ENCODE measurements around the gene OR4L1. TPM values are rescaled to one million over a fixed set of nuclear protein-coding genes. Genes with fewer than 3 reads are reported as not detected.
A peak's percentile ranks its signal among the peaks of the same experiment; 100 is the strongest.

Gene OR4L1
- total and polyA plus RNA-seq, 2 of the 13 experiments (the other 11 are each of a cell fraction or from before 2014, with no cell fraction given) = not detected

GRCh38 chr14:20110438-20110837 lies 50.6 kb downstream of the OR4L1 start, which contains the start of gene OR4K17:
Gene OR4K17 (plus strand): TSS chr14:20110739. CDS start chr14:20117500, 6,761 bp downstream.
- TF ChIP-seq ZNF350 (CRISPR knock-in tag; IDR thresholded peaks at IDR 0.05; ENCODE audit: borderline replicate concordance, low read depth) (no peak), FOXA3 (CRISPR knock-in tag; IDR thresholded peaks at IDR 0.05) (no peak), DRAP1 (CRISPR knock-in tag; IDR thresholded peaks at IDR 0.05) (no peak), CEBPB (IDR thresholded peaks at IDR 0.05; ENCODE audit: borderline replicate concordance, low read depth, low read length) (peak; percentile 64; the same call in 1 of the 2 replicates), NFIC (IDR thresholded peaks at IDR 0.05; ENCODE audit: low read length) (no peak), ZSCAN12 (CRISPR knock-in tag; IDR thresholded peaks at IDR 0.05) (no peak), CHD4 (IDR thresholded peaks at IDR 0.05; ENCODE audit: borderline replicate concordance, low read length) (no peak)
- WGBS (ENCODE audit: low lambda C conversion rate) = 22% methylated on average over 3 of the region's 3 CpGs
- no peak for DNase-seq (ENCODE audit: low spot score)
- in situ Hi-C loops (cut with HindIII; ENCODE audit: extremely low pct_ligation_motif_present, low pct_unique_long_range_greater_than_20kb) (no loop called here), intact Hi-C loops (cut with micrococcal nuclease; ENCODE audit: unreplicated experiment) (no loop called here)
- no peaks in the 10 kb centered on the region for H4K20me1 ChIP-seq (ENCODE audit: insufficient read depth, low read length)
- H3K27me3 ChIP-seq (ENCODE audit: control insufficient read depth in 1 of 2, insufficient read depth in 2 of 2, low read length in 2 of 2) = no peaks in the 10 kb centered on the region
- BruUV-seq (replicated peaks) = no TSS peak
- no peaks in the 10 kb centered on the region for H3K4me1 ChIP-seq (ENCODE audit: insufficient read depth, low read length)
- no peak within 1 kb of the TSS for H3K9ac ChIP-seq (ENCODE audit: insufficient read depth, low read depth, low read length)
- no peaks in the 10 kb centered on the region for H3K9me3 ChIP-seq (ENCODE audit: low read length)
- no peak within 1 kb of the TSS for H2AFZ ChIP-seq (ENCODE audit: low read length)
- H3K4me3 ChIP-seq (replicated peaks in 1 of 3; ENCODE audit: insufficient read depth in 1 of 3, low read depth in 2 of 3, low read length in 3 of 3) = no peak within 1 kb of the TSS
- ATAC-seq = no peak
- H3K36me3 ChIP-seq (replicated peaks in 1 of 2; ENCODE audit: control insufficient read depth in 1 of 2, insufficient read depth in 2 of 2, low read length in 2 of 2) = no peaks in the 10 kb centered on the region
- H3K4me2 ChIP-seq (ENCODE audit: low read depth, low read length) = no peak within 1 kb of the TSS
- POLR2A ChIA-PET = no interaction called here
- no peak for FAIRE-seq
- H3K79me2 ChIP-seq (ENCODE audit: insufficient read depth, low read length) = no peaks in the 10 kb centered on the region
- CTCF ChIA-PET (ENCODE audit: low intra/inter-chr PET ratio, low total read pairs) = no interaction called here
- H3K27ac ChIP-seq (ENCODE audit: extremely low read length, insufficient read depth, low read length) = no peak within 1 kb of the TSS

Small RNA genes within 50 kb of the gene (small RNA-seq; reads per million reads assigned to genes)
- gene RNA5SP380 (ENCODE audit: insufficient read depth in 2 of 3, insufficient read length in 3 of 3, low read depth in 2 of 3, low replicate concordance in 1 of 3) = 0 reads per million in 3 experiments

Other genes starting within 250 kb of the OR4L1 start
- gene OR4K2, start 184.9 kb upstream of the OR4L1 start, total RNA-seq (2016; rRNA removed; fragmentation: Illumina TruSeq; extraction: Trizol) = not detected in 2 replicates
- not detected in 2 replicates for gene OR4K2, start 184.9 kb upstream of the OR4L1 start, polyA plus RNA-seq (2011; rRNA removed)
- gene OR4K5, start 139.4 kb upstream of the OR4L1 start, total RNA-seq (2016; rRNA removed; fragmentation: Illumina TruSeq; extraction: Trizol) = not detected in 2 replicates
- not detected in 2 replicates for gene OR4K5, start 139.4 kb upstream of the OR4L1 start, polyA plus RNA-seq (2011; rRNA removed)
- gene OR4K1, start 129.1 kb upstream of the OR4L1 start, total RNA-seq (2016; rRNA removed; fragmentation: Illumina TruSeq; extraction: Trizol) = not detected in 2 replicates
- gene OR4K1, start 129.1 kb upstream of the OR4L1 start, polyA plus RNA-seq (2011; rRNA removed) = not detected in 2 replicates
- gene OR4K15, start 84.5 kb upstream of the OR4L1 start, total RNA-seq (2016; rRNA removed; fragmentation: Illumina TruSeq; extraction: Trizol) = not detected in 2 replicates
- not detected in 2 replicates for gene OR4K15, start 84.5 kb upstream of the OR4L1 start, polyA plus RNA-seq (2011; rRNA removed)
- not detected in 2 replicates for gene OR4Q2, start 57.9 kb upstream of the OR4L1 start, total RNA-seq (2016; rRNA removed; fragmentation: Illumina TruSeq; extraction: Trizol)
- not detected in 2 replicates for gene OR4Q2, start 57.9 kb upstream of the OR4L1 start, polyA plus RNA-seq (2011; rRNA removed)
- gene OR4K14, start 40.7 kb upstream of the OR4L1 start, total RNA-seq (2016; rRNA removed; fragmentation: Illumina TruSeq; extraction: Trizol) = not detected in 2 replicates
- not detected in 2 replicates for gene OR4K14, start 40.7 kb upstream of the OR4L1 start, polyA plus RNA-seq (2011; rRNA removed)
- not detected in 2 replicates for gene OR4K13, start 24.0 kb upstream of the OR4L1 start, total RNA-seq (2016; rRNA removed; fragmentation: Illumina TruSeq; extraction: Trizol)
- not detected in 2 replicates for gene OR4K13, start 24.0 kb upstream of the OR4L1 start, polyA plus RNA-seq (2011; rRNA removed)
- not detected in 2 replicates for gene OR4K17, start 50.7 kb downstream of the OR4L1 start, total RNA-seq (2016; rRNA removed; fragmentation: Illumina TruSeq; extraction: Trizol)
- not detected in 2 replicates for gene OR4K17, start 50.7 kb downstream of the OR4L1 start, polyA plus RNA-seq (2011; rRNA removed)
- gene OR4N5, start 78.8 kb downstream of the OR4L1 start, total RNA-seq (2016; rRNA removed; fragmentation: Illumina TruSeq; extraction: Trizol) = not detected in 2 replicates
- gene OR4N5, start 78.8 kb downstream of the OR4L1 start, polyA plus RNA-seq (2011; rRNA removed) = not detected in 2 replicates
- not detected in 2 replicates for gene OR11G2, start 130.9 kb downstream of the OR4L1 start, total RNA-seq (2016; rRNA removed; fragmentation: Illumina TruSeq; extraction: Trizol)
- gene OR11G2, start 130.9 kb downstream of the OR4L1 start, polyA plus RNA-seq (2011; rRNA removed) = not detected in 2 replicates
- gene OR11H6, start 163.7 kb downstream of the OR4L1 start, total RNA-seq (2016; rRNA removed; fragmentation: Illumina TruSeq; extraction: Trizol) = not detected in 2 replicates
- not detected in 2 replicates for gene OR11H6, start 163.7 kb downstream of the OR4L1 start, polyA plus RNA-seq (2011; rRNA removed)
- gene OR11H7, start 168.9 kb downstream of the OR4L1 start, total RNA-seq (2016; rRNA removed; fragmentation: Illumina TruSeq; extraction: Trizol) = not detected in 2 replicates
- not detected in 2 replicates for gene OR11H7, start 168.9 kb downstream of the OR4L1 start, polyA plus RNA-seq (2011; rRNA removed)
- not detected in 2 replicates for gene OR11H4, start 179.2 kb downstream of the OR4L1 start, total RNA-seq (2016; rRNA removed; fragmentation: Illumina TruSeq; extraction: Trizol)
- gene OR11H4, start 179.2 kb downstream of the OR4L1 start, polyA plus RNA-seq (2011; rRNA removed) = not detected in 2 replicates
- 28.5 and 44.6 TPM in 2 replicates for gene TTC5, start 245.9 kb downstream of the OR4L1 start, total RNA-seq (2016; rRNA removed; fragmentation: Illumina TruSeq; extraction: Trizol)
- 8.2 and 8.7 TPM in 2 replicates for gene TTC5, start 245.9 kb downstream of the OR4L1 start, polyA plus RNA-seq (2011; rRNA removed)